Neural cell (in vitro differentiated cells): Measurements from ENCODE around the gene KLRD1. TPM values are rescaled to one million over a fixed set of nuclear protein-coding genes. Genes with fewer than 3 reads are reported as not detected.

Experiments
- H2AFZ ChIP-seq: fragments of 200-600, 300-800 bp; sonication (generic), shearing (Covaris generic); 2 replicates; pipeline ENCODE4 v1.6.0; 2014; ENCODE audit warnings: low read depth, mild to moderate bottlenecking, antibody characterized with exemption, low read length, moderate library complexity
- H3F3A ChIP-seq: fragments of 200-600 bp; shearing (Covaris generic); 2 replicates; pipeline ENCODE4 v1.6.1; 2016; ENCODE audit warnings: mild to moderate bottlenecking, moderate library complexity, mixed read lengths, antibody characterized with exemption, low read length; ENCODE audit not compliant: insufficient read depth, poor library complexity, severe bottlenecking
- H3K27ac ChIP-seq: fragments of 200-600, 300-800 bp; sonication (generic), shearing (Covaris generic); 2 replicates; pipeline ENCODE4 v1.5.1; 2014; ENCODE audit warnings: mild to moderate bottlenecking, low read length, moderate library complexity
- H3K27me3 ChIP-seq: fragments of 300-800, 200-600 bp; sonication (generic), shearing (Covaris generic); 2 replicates; pipeline ENCODE4 v1.6.0; 2014; ENCODE audit warnings: mild to moderate bottlenecking, low read depth, low read length, moderate library complexity; ENCODE audit not compliant: insufficient read depth
- H3K36me3 ChIP-seq: fragments of 300-800, 200-600 bp; sonication (generic), shearing (Covaris generic); 2 replicates; pipeline ENCODE4 v1.5.1; 2014; ENCODE audit warnings: mild to moderate bottlenecking, antibody characterized with exemption, low read length, moderate library complexity; ENCODE audit not compliant: insufficient read depth
- H3K4me2 ChIP-seq: fragments of 300-800, 200-600 bp; sonication (generic), shearing (Covaris generic); 2 replicates; pipeline ENCODE4 v1.6.0; 2014; ENCODE audit warnings: mild to moderate bottlenecking, low read length
- H3K4me3 ChIP-seq: fragments of 300-800, 200-600 bp; sonication (generic), shearing (Covaris generic); 2 replicates; pipeline ENCODE4 v1.5.1; 2014; ENCODE audit warnings: mild to moderate bottlenecking, low read length, moderate library complexity
- H3K79me2 ChIP-seq: fragments of 200-600 bp; shearing (Covaris generic); replicated peaks from 2 replicates; pipeline ENCODE4 v1.6.0; 2014; ENCODE audit warnings: mild to moderate bottlenecking, low read length, moderate library complexity; ENCODE audit not compliant: insufficient read depth
- H3K9ac ChIP-seq: fragments of 300-800, 200-600 bp; sonication (generic), shearing (Covaris generic); 2 replicates; pipeline ENCODE4 v1.6.1; 2016; ENCODE audit warnings: mild to moderate bottlenecking, low read length, mixed read lengths
- H3K9me2 ChIP-seq: fragments of 200-600 bp; shearing (Covaris generic); 2 replicates; pipeline ENCODE4 v1.6.1; 2016; ENCODE audit warnings: mild to moderate bottlenecking, low read length, mixed read lengths; ENCODE audit not compliant: insufficient read depth
- H3K9me3 ChIP-seq: fragments of 200-600, 300-800 bp; sonication (generic), shearing (Covaris generic); 2 replicates; pipeline ENCODE4 v1.6.1; 2016; ENCODE audit warnings: mild to moderate bottlenecking, mixed run types, low read length, moderate library complexity, mixed read lengths
- H4K20me1 ChIP-seq: fragments of 200-600 bp; shearing (Covaris generic); 2 replicates; pipeline ENCODE4 v1.6.1; 2016; ENCODE audit warnings: mild to moderate bottlenecking, mixed run types; ENCODE audit not compliant: insufficient read depth
- CTCF ChIP-seq: fragments of 450-650 bp; IDR thresholded peaks from 2 replicates; pipeline ENCODE4 v1.5.1; 2014; ENCODE audit warnings: antibody characterized with exemption, mild to moderate bottlenecking, moderate library complexity; ENCODE audit not compliant: poor library complexity, severe bottlenecking
- EP300 ChIP-seq: fragments of 450-650 bp; conservative IDR thresholded peaks from 2 replicates; pipeline ENCODE4 v1.6.1; 2014; ENCODE audit warnings: antibody characterized with exemption, mild to moderate bottlenecking, moderate library complexity; ENCODE audit not compliant: poor library complexity, severe bottlenecking
- EZH2 ChIP-seq: fragments of 200-600, 300-800 bp; shearing (Covaris generic), sonication (generic); IDR thresholded peaks from 2 replicates; pipeline ENCODE4 v1.6.1; 2014; ENCODE audit warnings: antibody characterized with exemption, low read length, borderline replicate concordance, mild to moderate bottlenecking; ENCODE audit not compliant: insufficient read depth, poor library complexity, severe bottlenecking
- MXI1 ChIP-seq: fragments of 450-650 bp; conservative IDR thresholded peaks from 2 replicates; pipeline ENCODE4 v1.6.1; 2014; ENCODE audit warnings: antibody characterized with exemption, mild to moderate bottlenecking; ENCODE audit not compliant: poor library complexity, severe bottlenecking
- POLR2AphosphoS5 ChIP-seq: IDR thresholded peaks from 2 replicates; pipeline ENCODE4 v1.6.1; 2012
- RAD21 ChIP-seq: fragments of 450-650 bp; conservative IDR thresholded peaks from 2 replicates; pipeline ENCODE4 v1.6.1; 2014; ENCODE audit warnings: antibody characterized with exemption, mild to moderate bottlenecking, moderate library complexity
- SMC3 ChIP-seq: fragments of 450-650 bp; conservative IDR thresholded peaks from 2 replicates; pipeline ENCODE4 v1.6.1; 2014; ENCODE audit warnings: antibody characterized with exemption, mild to moderate bottlenecking, moderate library complexity; ENCODE audit not compliant: poor library complexity
- TAF1 ChIP-seq: IDR thresholded peaks from 2 replicates; pipeline ENCODE4 v1.6.1; 2012; ENCODE audit warnings: low read depth
- polyA plus RNA-seq: library from polyadenylated mRNA; depleted of rRNA; stranded (reverse); fragments of >200 nt; gene quantifications from 2 replicates; pipeline ENCODE4 v1.2.3, GENCODE V29; 2014
- TF ChIP-seq, protein P1 (sequence below): IDR thresholded peaks from 2 replicates; pipeline ENCODE4 v1.6.1; 2012; ENCODE audit warnings: borderline replicate concordance

The KLRD1 gene
- polyA plus RNA-seq, 1 donor from 2014 or later: 0.52 TPM

GRCh38 chr12:10362828-10363657, 55.4 kb downstream of the KLRD1 start:
- no peaks in the 10 kb centered on the region for H3K9me3 ChIP-seq
- no peaks in the 10 kb centered on the region for H3K36me3 ChIP-seq
- H3K9ac ChIP-seq: no peak overlapping the region
- H4K20me1 ChIP-seq: no peaks in the 10 kb centered on the region
- H3F3A ChIP-seq: no peaks in the 10 kb centered on the region
- no peak overlapping the region for H3K27ac ChIP-seq
- H2AFZ ChIP-seq: no peak overlapping the region
- no peak overlapping the region for H3K4me3 ChIP-seq
- no peaks in the 10 kb centered on the region for H3K79me2 ChIP-seq
- no peaks in the 10 kb centered on the region for H3K9me2 ChIP-seq
- H3K27me3 ChIP-seq: no peaks in the 10 kb centered on the region
- TF ChIP-seq POLR2AphosphoS5 (no peak), TAF1 (no peak), EZH2 (no peak), SMC3 (no peak)
- H3K4me2 ChIP-seq: no peak overlapping the region

GRCh38 chr12:10363658-10363913, 55.9 kb downstream of the KLRD1 start:
- H3K79me2 ChIP-seq: no peaks in the 10 kb centered on the region
- no peaks in the 10 kb centered on the region for H3K27me3 ChIP-seq
- H3K9ac ChIP-seq: no peak overlapping the region
- no peak overlapping the region for H3K27ac ChIP-seq
- H3F3A ChIP-seq: no peaks in the 10 kb centered on the region
- no peak overlapping the region for H2AFZ ChIP-seq
- no peaks in the 10 kb centered on the region for H3K36me3 ChIP-seq
- H3K9me2 ChIP-seq: no peaks in the 10 kb centered on the region
- no peak for TF ChIP-seq CTCF
- no peak for TF ChIP-seq RAD21
- no peak for TF ChIP-seq EZH2
- no peak for TF ChIP-seq MXI1
- TF ChIP-seq SMC3: no peak
- no peak for TF ChIP-seq TAF1
- TF ChIP-seq POLR2AphosphoS5: no peak
- TF ChIP-seq EP300: no peak
- TF ChIP-seq, protein P1, sequence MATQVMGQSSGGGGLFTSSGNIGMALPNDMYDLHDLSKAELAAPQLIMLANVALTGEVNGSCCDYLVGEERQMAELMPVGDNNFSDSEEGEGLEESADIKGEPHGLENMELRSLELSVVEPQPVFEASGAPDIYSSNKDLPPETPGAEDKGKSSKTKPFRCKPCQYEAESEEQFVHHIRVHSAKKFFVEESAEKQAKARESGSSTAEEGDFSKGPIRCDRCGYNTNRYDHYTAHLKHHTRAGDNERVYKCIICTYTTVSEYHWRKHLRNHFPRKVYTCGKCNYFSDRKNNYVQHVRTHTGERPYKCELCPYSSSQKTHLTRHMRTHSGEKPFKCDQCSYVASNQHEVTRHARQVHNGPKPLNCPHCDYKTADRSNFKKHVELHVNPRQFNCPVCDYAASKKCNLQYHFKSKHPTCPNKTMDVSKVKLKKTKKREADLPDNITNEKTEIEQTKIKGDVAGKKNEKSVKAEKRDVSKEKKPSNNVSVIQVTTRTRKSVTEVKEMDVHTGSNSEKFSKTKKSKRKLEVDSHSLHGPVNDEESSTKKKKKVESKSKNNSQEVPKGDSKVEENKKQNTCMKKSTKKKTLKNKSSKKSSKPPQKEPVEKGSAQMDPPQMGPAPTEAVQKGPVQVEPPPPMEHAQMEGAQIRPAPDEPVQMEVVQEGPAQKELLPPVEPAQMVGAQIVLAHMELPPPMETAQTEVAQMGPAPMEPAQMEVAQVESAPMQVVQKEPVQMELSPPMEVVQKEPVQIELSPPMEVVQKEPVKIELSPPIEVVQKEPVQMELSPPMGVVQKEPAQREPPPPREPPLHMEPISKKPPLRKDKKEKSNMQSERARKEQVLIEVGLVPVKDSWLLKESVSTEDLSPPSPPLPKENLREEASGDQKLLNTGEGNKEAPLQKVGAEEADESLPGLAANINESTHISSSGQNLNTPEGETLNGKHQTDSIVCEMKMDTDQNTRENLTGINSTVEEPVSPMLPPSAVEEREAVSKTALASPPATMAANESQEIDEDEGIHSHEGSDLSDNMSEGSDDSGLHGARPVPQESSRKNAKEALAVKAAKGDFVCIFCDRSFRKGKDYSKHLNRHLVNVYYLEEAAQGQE: no peak
- no peak overlapping the region for H3K4me2 ChIP-seq
- H4K20me1 ChIP-seq: no peaks in the 10 kb centered on the region
- H3K9me3 ChIP-seq: no peaks in the 10 kb centered on the region
- H3K4me3 ChIP-seq: no peak overlapping the region
